ENCODE measurements around the gene PID1.

PID1 gene

DNA sequence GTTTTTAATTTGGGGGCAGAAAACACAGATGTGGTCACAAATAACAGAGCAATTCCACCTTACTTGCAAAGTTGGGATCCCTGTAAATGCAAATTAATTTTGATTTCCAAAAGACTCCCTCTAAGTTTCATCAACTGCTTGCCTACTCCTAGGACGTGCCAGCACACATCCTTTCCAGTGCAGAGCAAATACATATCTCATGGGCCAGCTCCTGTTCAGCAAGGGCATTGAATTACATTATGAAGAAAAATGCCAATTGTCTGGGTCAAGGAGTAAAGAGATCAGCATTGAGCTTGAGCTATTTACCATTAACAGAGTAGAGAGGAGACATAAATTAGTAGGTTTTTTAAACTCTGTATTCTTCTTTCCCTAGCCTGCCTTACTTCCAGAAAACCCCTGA, 18.8 kb downstream of the PID1 start:
- TF ChIP-seq CTCF (IDR thresholded peaks at IDR 0.05; ENCODE audit: borderline replicate concordance, insufficient read depth, low read depth, low read length), result no peak
- no peak overlapping the region for H3K4me3 ChIP-seq (ENCODE audit: low read depth, low read length)

GRCh38 chr2:229249536-229249935, 21.6 kb downstream of the PID1 start:
- no peak for TF ChIP-seq CTCF (IDR thresholded peaks at IDR 0.05; ENCODE audit: borderline replicate concordance, insufficient read depth, low read depth, low read length)
- no peak overlapping the region for H3K4me3 ChIP-seq (ENCODE audit: low read depth, low read length)

GRCh38 chr2:229246334-229246733, 24.8 kb downstream of the PID1 start:
- TF ChIP-seq CTCF (IDR thresholded peaks at IDR 0.05; ENCODE audit: borderline replicate concordance, insufficient read depth, low read depth, low read length), result no peak
- H3K4me3 ChIP-seq (ENCODE audit: low read depth, low read length), result no peak overlapping the region

- H3K4me3 ChIP-seq (ENCODE audit: low read depth, low read length), result no peak overlapping the region
- TF ChIP-seq CTCF (IDR thresholded peaks at IDR 0.05; ENCODE audit: borderline replicate concordance, insufficient read depth, low read depth, low read length), result no peak
Observed at GRCh38 chr2:229244975-229245374, 26.1 kb downstream of the PID1 start.

- TF ChIP-seq CTCF (IDR thresholded peaks at IDR 0.05; ENCODE audit: borderline replicate concordance, insufficient read depth, low read depth, low read length), result no peak
- no peak overlapping the region for H3K4me3 ChIP-seq (ENCODE audit: low read depth, low read length)
Observed at GRCh38 chr2:229243890-229244560, 27.1 kb downstream of the PID1 start.

- H3K4me3 ChIP-seq (ENCODE audit: low read depth, low read length), result no peak overlapping the region
- no peak for TF ChIP-seq CTCF (IDR thresholded peaks at IDR 0.05; ENCODE audit: borderline replicate concordance, insufficient read depth, low read depth, low read length)
Observed at GRCh38 chr2:229240984-229241491, 30.0 kb downstream of the PID1 start.

GRCh38 chr2:229239021-229239420, 32.1 kb downstream of the PID1 start:
- no peak overlapping the region for H3K4me3 ChIP-seq (ENCODE audit: low read depth, low read length)
- no peak for TF ChIP-seq CTCF (IDR thresholded peaks at IDR 0.05; ENCODE audit: borderline replicate concordance, insufficient read depth, low read depth, low read length)

All from GM12875 (cell line).